Hepatocyte (in vitro differentiated cells): ENCODE data around the gene PARP3. TPM values are rescaled to one million over a fixed set of nuclear protein-coding genes. Genes with fewer than 3 reads are reported as not detected.

Experiments
- DNase-seq: peaks from one replicate; pipeline ENCODE4 v3.0.0-alpha.2; 2016; ENCODE audit warnings: low spot score
- H2AFZ ChIP-seq: fragments of 200-600 bp; sonication (generic); 2 replicates; pipeline ENCODE4 v1.6.0; 2016; ENCODE audit warnings: antibody characterized with exemption, mild to moderate bottlenecking
- H3K27ac ChIP-seq: fragments of 200-600 bp; sonication (generic); 2 replicates; pipeline ENCODE4 v1.5.1; 2016; ENCODE audit warnings: mild to moderate bottlenecking
- H3K27me3 ChIP-seq: fragments of 200-600 bp; sonication (generic); 2 replicates; pipeline ENCODE4 v1.6.1; 2016
- H3K36me3 ChIP-seq: fragments of 200-600 bp; sonication (generic); replicated peaks from 2 replicates; pipeline ENCODE4 v1.5.1; 2016; ENCODE audit warnings: low read depth; ENCODE audit not compliant: insufficient read depth
- H3K4me1 ChIP-seq: fragments of 200-600 bp; sonication (generic); 2 replicates; pipeline ENCODE4 v1.5.1; 2016; ENCODE audit warnings: mild to moderate bottlenecking, moderate library complexity; ENCODE audit not compliant: insufficient read depth
- H3K4me2 ChIP-seq: fragments of 200-600 bp; sonication (generic); 2 replicates; pipeline ENCODE4 v1.6.0; 2016
- H3K4me3 ChIP-seq: fragments of 200-600 bp; sonication (generic); 2 replicates; pipeline ENCODE4 v1.5.1; 2016; ENCODE audit warnings: mild to moderate bottlenecking
- H3K79me2 ChIP-seq: fragments of 200-600 bp; sonication (generic); 2 replicates; pipeline ENCODE4 v1.6.0; 2017; ENCODE audit warnings: mild to moderate bottlenecking
- H3K9me2 ChIP-seq: fragments of 200-600 bp; sonication (generic); replicated peaks from 2 replicates; pipeline ENCODE4 v1.6.0; 2017; ENCODE audit warnings: mild to moderate bottlenecking; ENCODE audit not compliant: insufficient read depth
- H3K9me3 ChIP-seq: fragments of 200-600 bp; sonication (generic); 2 replicates; pipeline ENCODE4 v1.5.1; 2016; ENCODE audit warnings: low read depth, mild to moderate bottlenecking
- H4K20me1 ChIP-seq: fragments of 200-600 bp; sonication (generic); 2 replicates; pipeline ENCODE4 v1.6.0; 2016; ENCODE audit warnings: mild to moderate bottlenecking; ENCODE audit not compliant: insufficient read depth, poor library complexity, severe bottlenecking
- EZH2 ChIP-seq: fragments of 200-600 bp; sonication (generic); IDR thresholded peaks from 2 replicates; pipeline ENCODE4 v1.6.1; 2016; ENCODE audit warnings: antibody characterized with exemption, mild to moderate bottlenecking, borderline replicate concordance
- EZH2phosphoT487 ChIP-seq: fragments of 200-600 bp; sonication (generic); IDR thresholded peaks from one replicate; pipeline ENCODE4 v1.6.1; 2018; ENCODE audit warnings: antibody characterized with exemption, mild to moderate bottlenecking, low read depth, moderate library complexity; ENCODE audit not compliant: unreplicated experiment, severe bottlenecking
- WGBS: methylation state at CpG from one replicate; pipeline ENCODE4 v1.1.6; 2016; ENCODE audit warnings: low lambda C conversion rate; ENCODE audit errors: missing lambda C conversion rate; 5-methylcytosine and 5-hydroxymethylcytosine counted together
- polyA plus RNA-seq: library from polyadenylated mRNA; unstranded; fragments of >200 nt; fragmentation: Nextera tagmentation; extraction: Ambion mirVana; gene quantifications from 2 replicates; pipeline ENCODE4 v1.2.1, GENCODE V29; 2016
- total RNA-seq: library from RNA; depleted of rRNA; stranded (reverse); fragments of >200 nt; gene quantifications from 2 replicates; pipeline ENCODE4 v1.2.3, GENCODE V29; 2014
- TF ChIP-seq, protein P1 (sequence below): fragments of 200-600 bp; sonication (generic); IDR thresholded peaks from 2 replicates; pipeline ENCODE4 v1.5.1; 2016; ENCODE audit warnings: antibody characterized with exemption, mild to moderate bottlenecking; ENCODE audit not compliant: poor library complexity

PARP3 gene
- total and polyA plus RNA-seq, 2 experiments from 2014 or later: 9.3 to 10.3 TPM

DNA sequence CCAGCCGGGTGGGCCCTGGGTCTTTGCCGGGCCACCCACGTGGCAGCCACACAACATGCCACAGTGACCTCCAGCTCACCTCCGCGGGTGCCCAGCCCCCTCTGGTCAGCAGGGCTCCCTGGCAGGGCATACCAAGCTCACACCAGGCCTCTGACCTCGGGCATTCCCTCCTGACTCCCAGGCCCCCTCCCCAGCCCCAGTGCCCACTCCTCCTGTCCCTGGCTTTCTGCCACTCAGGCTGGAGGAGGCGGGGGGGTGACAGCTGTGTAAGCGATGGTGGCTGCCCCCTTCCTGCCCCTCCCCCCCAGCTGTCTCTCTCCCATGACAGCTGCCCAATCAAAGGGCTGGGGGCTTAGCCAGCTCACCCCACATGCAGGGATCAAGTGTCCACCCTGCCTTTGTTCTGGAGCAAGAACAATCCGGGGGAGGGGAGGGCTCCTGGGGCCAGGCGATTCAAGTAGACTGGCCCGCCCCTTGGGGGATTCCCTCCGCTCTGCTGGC lies 21.8 kb downstream of the PARP3 start:
- DNase-seq: no peak
- Histone ChIP-seq H3K79me2 (peaks cover 31% of the 10 kb centered on the region), H3K27me3 (no peaks in the 10 kb centered on the region), H3K4me1 (peaks cover 28% of the 10 kb centered on the region), H3K36me3 (no peaks in the 10 kb centered on the region), H3K4me3 (no peak overlapping the region), H3K4me2 (no peak overlapping the region), H3K9me3 (no peaks in the 10 kb centered on the region), H4K20me1 (no peaks in the 10 kb centered on the region), H3K9me2 (no peaks in the 10 kb centered on the region), H2AFZ (no peak overlapping the region), H3K27ac (no peak overlapping the region)
- no peak for TF ChIP-seq EZH2
- TF ChIP-seq EZH2phosphoT487: no peak
- 81% methylated on average over 8 of the region's 12 CpGs for WGBS

- Histone ChIP-seq H3K79me2 (peaks cover 31% of the 10 kb centered on the region), H4K20me1 (no peaks in the 10 kb centered on the region), H2AFZ (no peak overlapping the region), H3K4me3 (no peak overlapping the region), H3K27me3 (no peaks in the 10 kb centered on the region), H3K9me2 (no peaks in the 10 kb centered on the region), H3K4me1 (peaks cover 31% of the 10 kb centered on the region), H3K9me3 (no peaks in the 10 kb centered on the region), H3K27ac (no peak overlapping the region), H3K36me3 (no peaks in the 10 kb centered on the region), H3K4me2 (no peak overlapping the region)
- DNase-seq: no peak
- WGBS: 80% methylated on average over 4 of the region's 4 CpGs
- TF ChIP-seq, protein P1, sequence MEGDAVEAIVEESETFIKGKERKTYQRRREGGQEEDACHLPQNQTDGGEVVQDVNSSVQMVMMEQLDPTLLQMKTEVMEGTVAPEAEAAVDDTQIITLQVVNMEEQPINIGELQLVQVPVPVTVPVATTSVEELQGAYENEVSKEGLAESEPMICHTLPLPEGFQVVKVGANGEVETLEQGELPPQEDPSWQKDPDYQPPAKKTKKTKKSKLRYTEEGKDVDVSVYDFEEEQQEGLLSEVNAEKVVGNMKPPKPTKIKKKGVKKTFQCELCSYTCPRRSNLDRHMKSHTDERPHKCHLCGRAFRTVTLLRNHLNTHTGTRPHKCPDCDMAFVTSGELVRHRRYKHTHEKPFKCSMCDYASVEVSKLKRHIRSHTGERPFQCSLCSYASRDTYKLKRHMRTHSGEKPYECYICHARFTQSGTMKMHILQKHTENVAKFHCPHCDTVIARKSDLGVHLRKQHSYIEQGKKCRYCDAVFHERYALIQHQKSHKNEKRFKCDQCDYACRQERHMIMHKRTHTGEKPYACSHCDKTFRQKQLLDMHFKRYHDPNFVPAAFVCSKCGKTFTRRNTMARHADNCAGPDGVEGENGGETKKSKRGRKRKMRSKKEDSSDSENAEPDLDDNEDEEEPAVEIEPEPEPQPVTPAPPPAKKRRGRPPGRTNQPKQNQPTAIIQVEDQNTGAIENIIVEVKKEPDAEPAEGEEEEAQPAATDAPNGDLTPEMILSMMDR: no peak
- TF ChIP-seq EZH2: no peak
- no peak for TF ChIP-seq EZH2phosphoT487
Observed at GRCh38 chr3:51964521-51964920, 22.4 kb downstream of the PARP3 start.

GRCh38 chr3:51966016-51966415 lies 23.9 kb downstream of the PARP3 start:
- no peak overlapping the region for H3K27ac ChIP-seq
- H3K79me2 ChIP-seq: peaks cover 31% of the 10 kb centered on the region
- no peaks in the 10 kb centered on the region for H3K9me2 ChIP-seq
- H3K4me2 ChIP-seq: peak overlapping the region; percentile 97
- no peak overlapping the region for H2AFZ ChIP-seq
- no peaks in the 10 kb centered on the region for H4K20me1 ChIP-seq
- H3K36me3 ChIP-seq: no peaks in the 10 kb centered on the region
- WGBS: 79% methylated on average over 2 of the region's 2 CpGs
- H3K9me3 ChIP-seq: no peaks in the 10 kb centered on the region
- peaks cover 31% of the 10 kb centered on the region for H3K4me1 ChIP-seq
- no peak overlapping the region for H3K4me3 ChIP-seq
- H3K27me3 ChIP-seq: no peaks in the 10 kb centered on the region
- TF ChIP-seq EZH2 (no peak), EZH2phosphoT487 (no peak)
- TF ChIP-seq, protein P1: no peak
- DNase-seq: no peak

DNA sequence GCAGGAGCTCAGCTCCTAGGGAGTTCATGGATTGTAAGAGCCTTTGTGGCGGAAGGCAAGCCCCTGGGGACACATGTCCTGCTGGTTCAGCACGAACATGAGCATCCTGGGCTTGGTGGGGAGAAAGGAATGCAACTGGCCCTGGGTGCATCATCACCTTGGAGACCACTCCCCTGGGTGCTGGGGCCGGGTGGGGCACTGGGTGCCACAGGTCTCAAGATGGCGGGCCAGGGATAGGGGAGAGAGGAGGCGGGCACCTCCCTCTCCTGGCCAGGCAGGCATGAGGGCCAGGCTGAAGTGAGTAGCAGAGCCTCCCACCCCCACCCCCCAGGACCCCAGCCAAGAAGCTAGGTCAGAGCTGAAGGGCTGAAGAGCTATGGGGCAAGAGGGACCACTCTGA lies 24.3 kb downstream of the PARP3 start:
- Histone ChIP-seq H2AFZ (peak overlapping the region; percentile 40), H3K27ac (peak overlapping the region; percentile 95), H3K9me2 (no peaks in the 10 kb centered on the region), H3K27me3 (no peaks in the 10 kb centered on the region), H3K79me2 (peaks cover 31% of the 10 kb centered on the region), H3K36me3 (no peaks in the 10 kb centered on the region), H3K4me3 (peak overlapping the region; percentile 75), H3K4me1 (peaks cover 31% of the 10 kb centered on the region), H3K4me2 (peak overlapping the region; percentile 97), H3K9me3 (no peaks in the 10 kb centered on the region), H4K20me1 (no peaks in the 10 kb centered on the region)
- no peak for DNase-seq
- TF ChIP-seq EZH2: no peak
- TF ChIP-seq EZH2phosphoT487: no peak
- TF ChIP-seq, protein P1: no peak
- WGBS: 86% methylated on average over 2 of the region's 5 CpGs
